IgD-negative memory B cell (primary cell): Measurements from ENCODE around the gene GZF1. TPM values are rescaled to one million over a fixed set of nuclear protein-coding genes. Genes with fewer than 3 reads are reported as not detected.

Source experiments
- H3K27ac Mint-ChIP-seq, 3 donors: one replicate each; pipeline ENCODE4 v1.8.0; 2020 to 2022; ENCODE audit warnings: mild to moderate bottlenecking in 3 of 3, mixed read lengths in 3 of 3, moderate library complexity in 1 of 3
- H3K27me3 Mint-ChIP-seq: one replicate; pipeline ENCODE4 v1.8.0; 2021; ENCODE audit warnings: mixed read lengths
- H3K36me3 Mint-ChIP-seq: one replicate; pipeline ENCODE4 v1.8.0; 2020; ENCODE audit warnings: mild to moderate bottlenecking, mixed read lengths
- H3K4me1 Mint-ChIP-seq, 3 donors: one replicate each; pipeline ENCODE4 v1.8.0; 2020 to 2022; ENCODE audit warnings: mixed read lengths in 3 of 3, mild to moderate bottlenecking in 1 of 3
- H3K4me3 Mint-ChIP-seq, 4 donors: one replicate each; pipeline ENCODE4 v1.8.0; 2020 to 2022; ENCODE audit warnings: mild to moderate bottlenecking in 4 of 4, mixed read lengths in 4 of 4, moderate library complexity in 3 of 4
- H3K9me3 Mint-ChIP-seq, 3 donors: one replicate each; pipeline ENCODE4 v1.8.0; 2020 to 2021; ENCODE audit warnings: mixed read lengths in 3 of 3, mild to moderate bottlenecking in 1 of 3
- polyA plus RNA-seq: library from polyadenylated mRNA; unstranded; fragments of 300-500 nt; fragmentation: Illumina TruSeq; gene quantifications from one replicate; pipeline ENCODE4 v1.2.3, GENCODE V29; 2021

GZF1 gene
- polyA plus RNA-seq, 1 donor from 2014 or later = 5.9 TPM

GRCh38 chr20:23399568-23400241 is 37.7 kb downstream of the GZF1 start:
- peaks cover 4% of the 10 kb centered on the region for H3K36me3 Mint-ChIP-seq
- peak overlapping the region in 1 of 3 donors; percentile 50 for H3K27ac Mint-ChIP-seq
- H3K4me3 Mint-ChIP-seq = no peak overlapping the region
- H3K4me1 Mint-ChIP-seq = peaks cover 3 to 4% (median 3%) of the 10 kb centered on the region in 3 donors
- no peaks in the 10 kb centered on the region for H3K27me3 Mint-ChIP-seq
- H3K9me3 Mint-ChIP-seq = no peaks in the 10 kb centered on the region

- Mint-ChIP-seq H3K27ac (peak overlapping the region in 1 of 3 donors; percentile 43), H3K4me1 (peaks cover 3 to 4% (median 4%) of the 10 kb centered on the region in 3 donors), H3K27me3 (no peaks in the 10 kb centered on the region), H3K9me3 (no peaks in the 10 kb centered on the region), H3K36me3 (peaks cover 4% of the 10 kb centered on the region), H3K4me3 (peak overlapping the region in 1 of 4 donors; percentile 57)
Measured at GRCh38 chr20:23401051-23401450, 39.1 kb downstream of the GZF1 start.

GRCh38 chr20:23403751-23404150 is 41.8 kb downstream of the GZF1 start:
- peaks cover 14 to 17% (median 14%) of the 10 kb centered on the region in 3 donors for H3K4me1 Mint-ChIP-seq
- no peak overlapping the region for H3K4me3 Mint-ChIP-seq
- peaks cover 2% of the 10 kb centered on the region for H3K36me3 Mint-ChIP-seq
- H3K27me3 Mint-ChIP-seq = no peaks in the 10 kb centered on the region
- H3K27ac Mint-ChIP-seq = no peak overlapping the region
- H3K9me3 Mint-ChIP-seq = no peaks in the 10 kb centered on the region

- Mint-ChIP-seq H3K27ac (peak overlapping the region in 1 of 3 donors; percentile 13), H3K36me3 (peaks cover under 1% of the 10 kb centered on the region), H3K4me1 (peaks cover 14 to 17% (median 14%) of the 10 kb centered on the region in 3 donors), H3K4me3 (no peak overlapping the region), H3K27me3 (no peaks in the 10 kb centered on the region), H3K9me3 (no peaks in the 10 kb centered on the region)
Measured at GRCh38 chr20:23404196-23404595, 42.2 kb downstream of the GZF1 start.

- Mint-ChIP-seq H3K27ac (peak overlapping the region in 1 of 3 donors; percentile 90), H3K27me3 (no peaks in the 10 kb centered on the region), H3K4me1 (peaks cover 12 to 21% (median 18%) of the 10 kb centered on the region in 3 donors), H3K9me3 (no peaks in the 10 kb centered on the region), H3K4me3 (no peak overlapping the region), H3K36me3 (no peaks in the 10 kb centered on the region)
Measured at GRCh38 chr20:23406880-23407279, 44.9 kb downstream of the GZF1 start.

- no peaks in the 10 kb centered on the region for H3K27me3 Mint-ChIP-seq
- H3K36me3 Mint-ChIP-seq = no peaks in the 10 kb centered on the region
- H3K27ac Mint-ChIP-seq = peak overlapping the region; percentile 33 to 90 (median 81)
- H3K4me1 Mint-ChIP-seq = peaks cover 12 to 21% (median 18%) of the 10 kb centered on the region in 3 donors
- H3K4me3 Mint-ChIP-seq = peak overlapping the region in 1 of 4 donors; percentile 57
- no peaks in the 10 kb centered on the region for H3K9me3 Mint-ChIP-seq
Measured at GRCh38 chr20:23407781-23408464, 45.9 kb downstream of the GZF1 start.

GRCh38 chr20:23408957-23409356 is 47.0 kb downstream of the GZF1 start:
- peaks cover 14 to 25% (median 18%) of the 10 kb centered on the region in 3 donors for H3K4me1 Mint-ChIP-seq
- H3K9me3 Mint-ChIP-seq = no peaks in the 10 kb centered on the region
- no peaks in the 10 kb centered on the region for H3K27me3 Mint-ChIP-seq
- H3K4me3 Mint-ChIP-seq = no peak overlapping the region
- no peaks in the 10 kb centered on the region for H3K36me3 Mint-ChIP-seq
- H3K27ac Mint-ChIP-seq = peak overlapping the region in 1 of 3 donors; percentile 90

GRCh38 chr20:23409800-23410199 is 47.8 kb downstream of the GZF1 start:
- no peaks in the 10 kb centered on the region for H3K27me3 Mint-ChIP-seq
- H3K27ac Mint-ChIP-seq = peak overlapping the region in 1 of 3 donors; percentile 13
- H3K9me3 Mint-ChIP-seq = no peaks in the 10 kb centered on the region
- H3K4me3 Mint-ChIP-seq = no peak overlapping the region
- H3K4me1 Mint-ChIP-seq = peaks cover 13 to 21% (median 18%) of the 10 kb centered on the region in 3 donors
- no peaks in the 10 kb centered on the region for H3K36me3 Mint-ChIP-seq

- Mint-ChIP-seq H3K4me1 (peaks cover 13 to 27% (median 21%) of the 10 kb centered on the region in 3 donors), H3K36me3 (no peaks in the 10 kb centered on the region)
Measured at GRCh38 chr20:23410916-23411695, 49.1 kb downstream of the GZF1 start.

GRCh38 chr20:23412026-23412425 is 50.0 kb downstream of the GZF1 start:
- Mint-ChIP-seq H3K27ac (no peak overlapping the region), H3K9me3 (no peaks in the 10 kb centered on the region), H3K36me3 (no peaks in the 10 kb centered on the region), H3K27me3 (no peaks in the 10 kb centered on the region), H3K4me3 (no peak overlapping the region), H3K4me1 (peaks cover 14 to 28% (median 21%) of the 10 kb centered on the region in 3 donors)

More at GRCh38 chr20:23410916-23411695, 49.1 kb downstream of the GZF1 start:
- Mint-ChIP-seq H3K27me3 (no peaks in the 10 kb centered on the region), H3K4me3 (no peak overlapping the region), H3K27ac (no peak overlapping the region), H3K9me3 (no peaks in the 10 kb centered on the region)

- peaks cover 3 to 31% (median 13%) of the 10 kb centered on the region in 3 donors for H3K4me1 Mint-ChIP-seq
- no peak overlapping the region for H3K4me3 Mint-ChIP-seq
- no peaks in the 10 kb centered on the region for H3K36me3 Mint-ChIP-seq
- H3K27ac Mint-ChIP-seq = no peak overlapping the region
- H3K9me3 Mint-ChIP-seq = no peaks in the 10 kb centered on the region
- no peaks in the 10 kb centered on the region for H3K27me3 Mint-ChIP-seq
Measured at GRCh38 chr20:23413862-23414422, 52.0 kb downstream of the GZF1 start.

GRCh38 chr20:23414526-23415188 is 52.7 kb downstream of the GZF1 start:
- H3K9me3 Mint-ChIP-seq = no peaks in the 10 kb centered on the region
- H3K27me3 Mint-ChIP-seq = no peaks in the 10 kb centered on the region
- no peak overlapping the region for H3K4me3 Mint-ChIP-seq
- H3K4me1 Mint-ChIP-seq = peaks cover 9 to 38% (median 20%) of the 10 kb centered on the region in 3 donors
- no peaks in the 10 kb centered on the region for H3K36me3 Mint-ChIP-seq
- H3K27ac Mint-ChIP-seq = no peak overlapping the region

GRCh38 chr20:23415555-23415954 is 53.6 kb downstream of the GZF1 start:
- H3K27ac Mint-ChIP-seq = no peak overlapping the region
- H3K27me3 Mint-ChIP-seq = no peaks in the 10 kb centered on the region
- peaks cover 14 to 43% (median 22%) of the 10 kb centered on the region in 3 donors for H3K4me1 Mint-ChIP-seq
- no peak overlapping the region for H3K4me3 Mint-ChIP-seq
- H3K9me3 Mint-ChIP-seq = no peaks in the 10 kb centered on the region
- H3K36me3 Mint-ChIP-seq = no peaks in the 10 kb centered on the region

GRCh38 chr20:23415959-23416583 is 54.1 kb downstream of the GZF1 start:
- Mint-ChIP-seq H3K9me3 (no peaks in the 10 kb centered on the region), H3K27ac (no peak overlapping the region), H3K36me3 (no peaks in the 10 kb centered on the region), H3K4me3 (peak overlapping the region in 1 of 4 donors; percentile 52), H3K4me1 (peaks cover 14 to 42% (median 22%) of the 10 kb centered on the region in 3 donors), H3K27me3 (no peaks in the 10 kb centered on the region)
